Sigmoid colon (tissue), 4 donors: ENCODE measurements around the gene FCN2.

Experiments
- CTCF ChIP-seq, 4 experiments: fragments of 450-650 bp in 3 of 4; fragments of 200-600 bp in 1 of 4; IDR thresholded peaks; one replicate each; pipeline ENCODE4 v1.5.1; 2016 to 2019; ENCODE audit warnings: antibody characterized with exemption in 4 of 4, mild to moderate bottlenecking in 3 of 4, moderate library complexity in 2 of 4
- POLR2A ChIP-seq, 2 donors: fragments of 450-650 bp; IDR thresholded peaks; one replicate each; pipeline ENCODE4 v1.6.1; 2016; ENCODE audit warnings: antibody characterized with exemption in 2 of 2, mild to moderate bottlenecking in 2 of 2, moderate library complexity in 2 of 2
- POLR2AphosphoS5 ChIP-seq, 4 donors: sonication (generic); formaldehyde crosslinking; IDR thresholded peaks; one replicate each; pipeline ENCODE4 v1.6.1; 2017; ENCODE audit warnings: antibody characterized with exemption in 4 of 4

DNA sequence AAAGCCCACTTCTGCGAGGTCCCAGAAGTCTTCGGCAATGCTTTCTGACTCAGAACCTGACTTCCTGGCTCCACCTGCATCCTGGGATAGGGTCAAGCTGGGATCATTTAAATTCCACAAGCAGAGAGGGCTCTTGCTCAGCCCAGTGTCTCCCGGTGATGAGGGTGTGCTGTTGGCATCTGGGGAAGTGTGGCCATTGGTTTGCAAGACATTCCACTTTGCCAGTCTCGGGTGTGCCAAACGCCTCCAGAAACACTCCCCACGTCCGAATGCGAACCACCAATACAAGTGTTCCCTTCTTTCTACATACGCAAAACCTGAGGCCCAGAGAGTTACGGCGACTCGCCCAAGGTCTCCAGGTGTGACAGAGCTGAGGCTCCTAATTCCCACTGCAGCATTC lies 43.1 kb upstream of the FCN2 start:
- TF ChIP-seq CTCF (IDR thresholded peaks at IDR 0.05): no peak
- no peak for TF ChIP-seq POLR2AphosphoS5 (IDR thresholded peaks at IDR 0.05)
- TF ChIP-seq POLR2A (IDR thresholded peaks at IDR 0.05): no peak
